Parathyroid adenoma (tissue), 2 donors: Measurements from ENCODE around the gene SCAMP4.

Experiments used
- H2AFZ ChIP-seq: fragments of 300-600 bp; sonication (generic); one replicate; pipeline ENCODE4 v1.7.0; 2017; ENCODE audit warnings: antibody characterized with exemption, mild to moderate bottlenecking
- H3K27ac ChIP-seq: fragments of 300-600 bp; sonication (generic); one replicate; pipeline ENCODE4 v1.7.0; 2017
- H3K27me3 ChIP-seq: fragments of 300-600 bp; sonication (generic); one replicate; pipeline ENCODE4 v1.7.0; 2017; ENCODE audit warnings: low read length; ENCODE audit not compliant: control insufficient read depth, insufficient read depth
- H3K36me3 ChIP-seq: fragments of 300-600 bp; sonication (generic); one replicate; pipeline ENCODE4 v1.7.0; 2017; ENCODE audit warnings: low read length; ENCODE audit not compliant: control insufficient read depth, insufficient read depth
- H3K4me1 ChIP-seq: fragments of 300-600 bp; sonication (generic); one replicate; pipeline ENCODE4 v1.7.0; 2017; ENCODE audit warnings: control low read depth
- H3K4me2 ChIP-seq: fragments of 300-600 bp; sonication (generic); one replicate; pipeline ENCODE4 v1.7.0; 2017; ENCODE audit warnings: low read length
- H3K4me3 ChIP-seq: fragments of 300-600 bp; sonication (generic); one replicate; pipeline ENCODE4 v1.7.0; 2017; ENCODE audit warnings: low read depth, low read length
- H3K79me2 ChIP-seq: fragments of 300-600 bp; sonication (generic); one replicate; pipeline ENCODE4 v1.7.0; 2017; ENCODE audit warnings: control low read depth
- H3K9ac ChIP-seq: fragments of 300-600 bp; sonication (generic); one replicate; pipeline ENCODE4 v1.7.0; 2017; ENCODE audit warnings: mild to moderate bottlenecking
- H3K9me3 ChIP-seq: fragments of 300-600 bp; sonication (generic); one replicate; pipeline ENCODE4 v1.7.0; 2017; ENCODE audit warnings: low read length; ENCODE audit not compliant: control insufficient read depth
- CTCF ChIP-seq: fragments of 300-600 bp; sonication (generic); IDR thresholded peaks from one replicate; pipeline ENCODE4 v1.7.0; 2017; ENCODE audit warnings: antibody characterized with exemption, mild to moderate bottlenecking
- donor health status: primary hyperparathyroidism.

The SCAMP4 gene

GRCh38 chr19:1882089-1882785 is 23.0 kb upstream of the SCAMP4 start:
- Histone ChIP-seq H3K9me3 (no peaks in the 10 kb centered on the region), H3K27me3 (no peaks in the 10 kb centered on the region), H3K9ac (no peak overlapping the region), H3K27ac (peak overlapping the region; percentile 36), H3K4me1 (peaks cover 6% of the 10 kb centered on the region), H3K36me3 (no peaks in the 10 kb centered on the region), H3K4me2 (no peak overlapping the region), H3K79me2 (peaks cover 26% of the 10 kb centered on the region), H3K4me3 (no peak overlapping the region), H2AFZ (no peak overlapping the region)
- no peak for TF ChIP-seq CTCF

GRCh38 chr19:1882786-1883692 is 22.2 kb upstream of the SCAMP4 start:
- no peaks in the 10 kb centered on the region for H3K9me3 ChIP-seq
- H3K36me3 ChIP-seq = no peaks in the 10 kb centered on the region
- TF ChIP-seq CTCF = no peak
- H3K27ac ChIP-seq = peak overlapping the region; percentile 27
- no peak overlapping the region for H3K4me3 ChIP-seq
- no peak overlapping the region for H2AFZ ChIP-seq
- H3K4me1 ChIP-seq = peaks cover 6% of the 10 kb centered on the region
- H3K4me2 ChIP-seq = peak overlapping the region; percentile 70
- peaks cover 26% of the 10 kb centered on the region for H3K79me2 ChIP-seq
- no peaks in the 10 kb centered on the region for H3K27me3 ChIP-seq
- H3K9ac ChIP-seq = no peak overlapping the region

GRCh38 chr19:1883784-1884183 is 21.4 kb upstream of the SCAMP4 start:
- H3K79me2 ChIP-seq = peaks cover 26% of the 10 kb centered on the region
- no peak for TF ChIP-seq CTCF
- peaks cover 6% of the 10 kb centered on the region for H3K4me1 ChIP-seq
- no peak overlapping the region for H2AFZ ChIP-seq
- no peaks in the 10 kb centered on the region for H3K9me3 ChIP-seq
- H3K27me3 ChIP-seq = no peaks in the 10 kb centered on the region
- H3K9ac ChIP-seq = no peak overlapping the region
- H3K4me3 ChIP-seq = peak overlapping the region; percentile 64
- H3K4me2 ChIP-seq = peak overlapping the region; percentile 70
- peak overlapping the region; percentile 64 for H3K27ac ChIP-seq
- no peaks in the 10 kb centered on the region for H3K36me3 ChIP-seq

GRCh38 chr19:1884291-1884718 is 20.9 kb upstream of the SCAMP4 start:
- Histone ChIP-seq H3K36me3 (no peaks in the 10 kb centered on the region), H3K4me2 (peak overlapping the region; percentile 70), H3K27me3 (no peaks in the 10 kb centered on the region), H3K79me2 (peaks cover 26% of the 10 kb centered on the region), H3K4me3 (peak overlapping the region; percentile 64), H3K9ac (no peak overlapping the region), H3K4me1 (peaks cover 6% of the 10 kb centered on the region), H3K27ac (peak overlapping the region; percentile 64), H3K9me3 (no peaks in the 10 kb centered on the region), H2AFZ (no peak overlapping the region)
- no peak for TF ChIP-seq CTCF
